Activated CD8-positive, alpha-beta memory T cell treated with anti-CD3 and anti-CD28 coated beads, Interleukin-2, amount 50 U/mL, for 4 hours (primary cell): ENCODE results near the gene ARHGAP22.

Experiments used
- DNase-seq: peaks from one replicate; pipeline ENCODE4 v3.0.0-alpha.2; 2020

Gene ARHGAP22

GRCh38 chr10:48633381-48634197 lies 28.7 kb upstream of the ARHGAP22 start:
- DNase-seq: no peak

- DNase-seq: no peak
Measured at GRCh38 chr10:48632166-48632565, 27.3 kb upstream of the ARHGAP22 start.

GRCh38 chr10:48627984-48628609 lies 23.2 kb upstream of the ARHGAP22 start:
- no peak for DNase-seq

- no peak for DNase-seq
Measured at GRCh38 chr10:48626986-48627731, 22.3 kb upstream of the ARHGAP22 start.

GRCh38 chr10:48626447-48626846 lies 21.6 kb upstream of the ARHGAP22 start:
- no peak for DNase-seq

GRCh38 chr10:48625826-48626134 lies 20.9 kb upstream of the ARHGAP22 start:
- DNase-seq: no peak

- no peak for DNase-seq
Measured at GRCh38 chr10:48623607-48624132, 18.8 kb upstream of the ARHGAP22 start.

GRCh38 chr10:48623009-48623408 lies 18.1 kb upstream of the ARHGAP22 start:
- DNase-seq: no peak

- DNase-seq: no peak
Measured at GRCh38 chr10:48620719-48621118, 15.8 kb upstream of the ARHGAP22 start.

GRCh38 chr10:48616436-48616835 lies 11.6 kb upstream of the ARHGAP22 start:
- no peak for DNase-seq

GRCh38 chr10:48614481-48615390 lies 9.9 kb upstream of the ARHGAP22 start:
- DNase-seq: no peak

GRCh38 chr10:48613016-48613415 lies 8.1 kb upstream of the ARHGAP22 start:
- no peak for DNase-seq

- DNase-seq: no peak
Measured at GRCh38 chr10:48612236-48612943, 7.5 kb upstream of the ARHGAP22 start.

- no peak for DNase-seq
Measured at GRCh38 chr10:48611133-48611532, 6.3 kb upstream of the ARHGAP22 start.

- no peak for DNase-seq
Measured at GRCh38 chr10:48610585-48611093, 5.8 kb upstream of the ARHGAP22 start.

- no peak for DNase-seq
Measured at GRCh38 chr10:48609899-48610584, 5.2 kb upstream of the ARHGAP22 start.

GRCh38 chr10:48609441-48609840 lies 4.6 kb upstream of the ARHGAP22 start:
- DNase-seq: no peak

GRCh38 chr10:48608976-48609375 lies 4.1 kb upstream of the ARHGAP22 start:
- no peak for DNase-seq

- DNase-seq: no peak
Measured at GRCh38 chr10:48608279-48608681, 3.4 kb upstream of the ARHGAP22 start.

- no peak for DNase-seq
Measured at GRCh38 chr10:48607356-48608278, 2.7 kb upstream of the ARHGAP22 start.
